ENCODE measurements around the gene ZMYM5. TPM values are rescaled to one million over a fixed set of nuclear protein-coding genes. Genes with fewer than 3 reads are reported as not detected.

Gene ZMYM5
- total and polyA plus RNA-seq, 5 donors from 2014 or later = 21.0 to 32.9 (median 26.8) TPM

Other genes starting within 250 kb of the ZMYM5 start
- 74.2 TPM for gene MPHOSPH8, start 230.0 kb downstream of the ZMYM5 start, total RNA-seq
- 10 to 100 TPM in 3 of 4 donors, 1 to 10 TPM in 1; 9.8 to 13.9 (median 12.5) TPM for gene MPHOSPH8, start 230.0 kb downstream of the ZMYM5 start, polyA plus RNA-seq
- 107 TPM for gene PSPC1, start 80.7 kb downstream of the ZMYM5 start, total RNA-seq
- gene PSPC1, start 80.7 kb downstream of the ZMYM5 start, polyA plus RNA-seq = 10 to 100 TPM; 24.4 to 36.0 (median 29.9) TPM
- 112 TPM for gene ZMYM2, start 95.1 kb upstream of the ZMYM5 start, total RNA-seq
- 10 to 100 TPM; 11.0 to 15.1 (median 13.4) TPM for gene ZMYM2, start 95.1 kb upstream of the ZMYM5 start, polyA plus RNA-seq